ENCODE measurements around the gene GMPPA.

GMPPA gene

GRCh38 chr2:219545943-219546352, 47.3 kb downstream of the GMPPA start:
- no peak for ATAC-seq
- TF ChIP-seq, protein P1, sequence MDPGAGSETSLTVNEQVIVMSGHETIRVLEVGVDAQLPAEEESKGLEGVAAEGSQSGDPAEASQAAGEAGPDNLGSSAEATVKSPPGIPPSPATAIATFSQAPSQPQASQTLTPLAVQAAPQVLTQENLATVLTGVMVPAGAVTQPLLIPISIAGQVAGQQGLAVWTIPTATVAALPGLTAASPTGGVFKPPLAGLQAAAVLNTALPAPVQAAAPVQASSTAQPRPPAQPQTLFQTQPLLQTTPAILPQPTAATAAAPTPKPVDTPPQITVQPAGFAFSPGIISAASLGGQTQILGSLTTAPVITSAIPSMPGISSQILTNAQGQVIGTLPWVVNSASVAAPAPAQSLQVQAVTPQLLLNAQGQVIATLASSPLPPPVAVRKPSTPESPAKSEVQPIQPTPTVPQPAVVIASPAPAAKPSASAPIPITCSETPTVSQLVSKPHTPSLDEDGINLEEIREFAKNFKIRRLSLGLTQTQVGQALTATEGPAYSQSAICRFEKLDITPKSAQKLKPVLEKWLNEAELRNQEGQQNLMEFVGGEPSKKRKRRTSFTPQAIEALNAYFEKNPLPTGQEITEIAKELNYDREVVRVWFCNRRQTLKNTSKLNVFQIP (CRISPR knock-in tag; IDR thresholded peaks at IDR 0.05; ENCODE audit: borderline replicate concordance, low read depth) = no peak
- TF ChIP-seq, protein P2, sequence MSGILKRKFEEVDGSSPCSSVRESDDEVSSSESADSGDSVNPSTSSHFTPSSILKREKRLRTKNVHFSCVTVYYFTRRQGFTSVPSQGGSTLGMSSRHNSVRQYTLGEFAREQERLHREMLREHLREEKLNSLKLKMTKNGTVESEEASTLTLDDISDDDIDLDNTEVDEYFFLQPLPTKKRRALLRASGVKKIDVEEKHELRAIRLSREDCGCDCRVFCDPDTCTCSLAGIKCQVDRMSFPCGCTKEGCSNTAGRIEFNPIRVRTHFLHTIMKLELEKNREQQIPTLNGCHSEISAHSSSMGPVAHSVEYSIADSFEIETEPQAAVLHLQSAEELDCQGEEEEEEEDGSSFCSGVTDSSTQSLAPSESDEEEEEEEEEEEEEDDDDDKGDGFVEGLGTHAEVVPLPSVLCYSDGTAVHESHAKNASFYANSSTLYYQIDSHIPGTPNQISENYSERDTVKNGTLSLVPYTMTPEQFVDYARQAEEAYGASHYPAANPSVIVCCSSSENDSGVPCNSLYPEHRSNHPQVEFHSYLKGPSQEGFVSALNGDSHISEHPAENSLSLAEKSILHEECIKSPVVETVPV (CRISPR knock-in tag; IDR thresholded peaks at IDR 0.05) = no peak
- TF ChIP-seq BACH2 (CRISPR knock-in tag; IDR thresholded peaks at IDR 0.05; ENCODE audit: borderline replicate concordance) (no peak), OSR1 (CRISPR knock-in tag; IDR thresholded peaks at IDR 0.05) (no peak), ZNF565 (CRISPR knock-in tag; conservative IDR thresholded peaks at IDR 0.05; ENCODE audit: low read depth) (no peak), ZNF70 (CRISPR knock-in tag; IDR thresholded peaks at IDR 0.05) (no peak), GLIS3 (CRISPR knock-in tag; IDR thresholded peaks at IDR 0.05) (no peak), CREB5 (CRISPR knock-in tag; IDR thresholded peaks at IDR 0.05; ENCODE audit: low read depth) (no peak), ZC3H10 (CRISPR knock-in tag; IDR thresholded peaks at IDR 0.05) (no peak), RARB (CRISPR knock-in tag; IDR thresholded peaks at IDR 0.05) (no peak), ZNF8 (CRISPR knock-in tag; IDR thresholded peaks at IDR 0.05) (no peak), ZFP3 (CRISPR knock-in tag; IDR thresholded peaks at IDR 0.05) (no peak)
- TF ChIP-seq, protein P3, sequence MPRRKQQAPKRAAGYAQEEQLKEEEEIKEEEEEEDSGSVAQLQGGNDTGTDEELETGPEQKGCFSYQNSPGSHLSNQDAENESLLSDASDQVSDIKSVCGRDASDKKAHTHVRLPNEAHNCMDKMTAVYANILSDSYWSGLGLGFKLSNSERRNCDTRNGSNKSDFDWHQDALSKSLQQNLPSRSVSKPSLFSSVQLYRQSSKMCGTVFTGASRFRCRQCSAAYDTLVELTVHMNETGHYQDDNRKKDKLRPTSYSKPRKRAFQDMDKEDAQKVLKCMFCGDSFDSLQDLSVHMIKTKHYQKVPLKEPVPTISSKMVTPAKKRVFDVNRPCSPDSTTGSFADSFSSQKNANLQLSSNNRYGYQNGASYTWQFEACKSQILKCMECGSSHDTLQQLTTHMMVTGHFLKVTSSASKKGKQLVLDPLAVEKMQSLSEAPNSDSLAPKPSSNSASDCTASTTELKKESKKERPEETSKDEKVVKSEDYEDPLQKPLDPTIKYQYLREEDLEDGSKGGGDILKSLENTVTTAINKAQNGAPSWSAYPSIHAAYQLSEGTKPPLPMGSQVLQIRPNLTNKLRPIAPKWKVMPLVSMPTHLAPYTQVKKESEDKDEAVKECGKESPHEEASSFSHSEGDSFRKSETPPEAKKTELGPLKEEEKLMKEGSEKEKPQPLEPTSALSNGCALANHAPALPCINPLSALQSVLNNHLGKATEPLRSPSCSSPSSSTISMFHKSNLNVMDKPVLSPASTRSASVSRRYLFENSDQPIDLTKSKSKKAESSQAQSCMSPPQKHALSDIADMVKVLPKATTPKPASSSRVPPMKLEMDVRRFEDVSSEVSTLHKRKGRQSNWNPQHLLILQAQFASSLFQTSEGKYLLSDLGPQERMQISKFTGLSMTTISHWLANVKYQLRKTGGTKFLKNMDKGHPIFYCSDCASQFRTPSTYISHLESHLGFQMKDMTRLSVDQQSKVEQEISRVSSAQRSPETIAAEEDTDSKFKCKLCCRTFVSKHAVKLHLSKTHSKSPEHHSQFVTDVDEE (CRISPR knock-in tag; IDR thresholded peaks at IDR 0.05) = no peak

DNA sequence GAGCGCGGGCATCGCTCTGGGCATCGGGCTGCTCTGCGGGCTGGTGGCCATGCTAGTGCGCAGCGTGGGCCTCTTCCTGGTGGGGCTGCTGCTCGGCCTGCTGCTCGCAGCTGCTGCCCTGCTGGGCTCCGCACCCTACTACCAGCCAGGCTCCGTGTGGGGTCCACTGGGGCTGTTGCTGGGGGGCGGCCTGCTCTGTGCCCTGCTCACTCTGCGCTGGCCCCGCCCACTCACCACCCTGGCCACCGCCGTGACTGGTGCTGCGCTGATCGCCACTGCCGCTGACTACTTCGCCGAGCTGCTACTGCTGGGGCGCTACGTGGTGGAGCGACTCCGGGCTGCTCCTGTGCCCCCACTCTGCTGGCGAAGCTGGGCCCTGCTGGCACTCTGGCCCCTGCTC, 48.9 kb downstream of the GMPPA start:
- TF ChIP-seq, protein P2 (CRISPR knock-in tag; IDR thresholded peaks at IDR 0.05) = no peak
- no peak for ATAC-seq

GRCh38 chr2:219548990-219549389, 50.3 kb downstream of the GMPPA start:
- ATAC-seq = no peak

More at GRCh38 chr2:219548990-219549389, 50.3 kb downstream of the GMPPA start:
- TF ChIP-seq TCF4 (CRISPR knock-in tag; IDR thresholded peaks at IDR 0.05; ENCODE audit: borderline replicate concordance) (no peak), GLIS3 (CRISPR knock-in tag; IDR thresholded peaks at IDR 0.05) (no peak), ZNF565 (CRISPR knock-in tag; conservative IDR thresholded peaks at IDR 0.05; ENCODE audit: low read depth) (no peak), SNAI2 (CRISPR knock-in tag; IDR thresholded peaks at IDR 0.05) (no peak), TOX (CRISPR knock-in tag; IDR thresholded peaks at IDR 0.05; ENCODE audit: borderline replicate concordance) (no peak), ZFP30 (CRISPR knock-in tag; IDR thresholded peaks at IDR 0.05) (no peak), RARB (CRISPR knock-in tag; IDR thresholded peaks at IDR 0.05) (no peak), OSR1 (CRISPR knock-in tag; IDR thresholded peaks at IDR 0.05) (no peak), ZC3H10 (CRISPR knock-in tag; IDR thresholded peaks at IDR 0.05) (no peak), ZNF70 (CRISPR knock-in tag; IDR thresholded peaks at IDR 0.05) (no peak), ISL1 (CRISPR knock-in tag; IDR thresholded peaks at IDR 0.05) (no peak), ZFP3 (CRISPR knock-in tag; IDR thresholded peaks at IDR 0.05) (no peak), ARNTL (CRISPR knock-in tag; IDR thresholded peaks at IDR 0.05; ENCODE audit: borderline replicate concordance, low read depth) (no peak)
- TF ChIP-seq, protein P3 (CRISPR knock-in tag; IDR thresholded peaks at IDR 0.05) = no peak
- TF ChIP-seq, protein P1 (CRISPR knock-in tag; IDR thresholded peaks at IDR 0.05; ENCODE audit: borderline replicate concordance, low read depth) = no peak
